Heart left ventricle (tissue), 13 donors: Measurements from ENCODE around the gene SPEG.

ENCODE experiments used
- CTCF ChIP-seq, 12 donors: fragments of 200-600 bp; sonication (generic) in 4 of 12; IDR thresholded peaks; one replicate each; pipeline versions ENCODE4 v1.5.0 to v1.8.0; 2018 to 2022; ENCODE audit warnings: antibody characterized with exemption in 12 of 12, mild to moderate bottlenecking in 5 of 12
- POLR2A ChIP-seq, 2 donors: fragments of 450-650 bp; IDR thresholded peaks; one replicate each; pipeline ENCODE4 v1.6.1; 2017; ENCODE audit warnings: antibody characterized with exemption in 2 of 2, mild to moderate bottlenecking in 2 of 2, moderate library complexity in 2 of 2
- donor health status: ischemic (EF 13 %, LVEDD 7.1; RV severe dilation, severe dysfunction).
- donor health status: DM: no; HTN: yes; CAD: no.
- donor health status: DM: no; HTN: no; CAD: no.
- donor health status: ischemic (EF 25% LVEDD 6.9; RV normal size, moderate dysfunction).
- donor health status: ischemic (EF 25% LVEDD 5.7; RV mildly dilated, moderate dysfunction).
- donor health status: ischemic (EF 35%, LVEDD 5.7; RV mildly dilated, moderate dysfunction).
- donor health status: nonischemic (EF 11% LVEDD 7.7; RV severe dilation, severe dysfunction).
- donor health status: DM: yes; HTN: yes; CAD: no.
- donor health status: PGD.
- donor health status: ischemic (EF 29% LVEDD 5.4; RV normal size, mild dysfunction).
- donor health status: nonischemic (EF 23%, LVEDD 6.1; RV moderate dilation, normal function).

GRCh38 chr2:219410390-219410789 lies 24.3 kb upstream of the SPEG start:
- TF ChIP-seq CTCF (IDR thresholded peaks at IDR 0.05) (no peak), POLR2A (IDR thresholded peaks at IDR 0.05) (no peak)
